Posterior vena cava (tissue), 2 donors: ENCODE results near the gene BAHCC1. TPM values are rescaled to one million over a fixed set of nuclear protein-coding genes. Genes with fewer than 3 reads are reported as not detected.
"Not testable (repeated sequence)": the region's sequence is repeated elsewhere in the genome, so short reads cannot be mapped to it uniquely, and the experiment has no call there.

Experiments used
- DNase-seq: peaks from one replicate; pipeline ENCODE4 v3.0.0-alpha.2; 2020; ENCODE audit warnings: low spot score
- intact Hi-C, 2 donors: fragments of 100-400 bp; cut with DNase I; formaldehyde crosslinking; loops; one replicate each; pipeline versions ENCODE4 v1.14.1 to v1.14.2; 2022 to 2023
- long read RNA-seq, 2 donors: library from polyadenylated mRNA; unstranded; transcript quantifications; one replicate each; pipeline ENCODE4 v2.0.0, GENCODE V29; 2020 to 2021
- total RNA-seq, 2 donors: library from RNA; stranded (reverse); fragmentation: NEBNext Ultra II Directional; extraction: Animal tissue kit (Norgen Biotek cat#: 25700); gene quantifications; one replicate each; pipeline ENCODE4 v1.2.1, GENCODE V29; 2021
- donor health status: DM: yes; HTN: yes; CAD: no.
- donor health status: DM: yes; HTN: yes; CAD: no.

BAHCC1 gene
- 10 to 100 TPM; 17.3 to 19.1 TPM for total RNA-seq
- long read RNA-seq, donor 1, partial matches to known transcripts = 4 of 5 reads
- long read RNA-seq, donor 1, other reads (novel, unspliced or antisense) = 1 of 5 reads
- long read RNA-seq, donor 2, partial matches to known transcripts = 3 of 7 reads
- long read RNA-seq, donor 2, other reads (novel, unspliced or antisense) = 3 of 7 reads

DNA sequence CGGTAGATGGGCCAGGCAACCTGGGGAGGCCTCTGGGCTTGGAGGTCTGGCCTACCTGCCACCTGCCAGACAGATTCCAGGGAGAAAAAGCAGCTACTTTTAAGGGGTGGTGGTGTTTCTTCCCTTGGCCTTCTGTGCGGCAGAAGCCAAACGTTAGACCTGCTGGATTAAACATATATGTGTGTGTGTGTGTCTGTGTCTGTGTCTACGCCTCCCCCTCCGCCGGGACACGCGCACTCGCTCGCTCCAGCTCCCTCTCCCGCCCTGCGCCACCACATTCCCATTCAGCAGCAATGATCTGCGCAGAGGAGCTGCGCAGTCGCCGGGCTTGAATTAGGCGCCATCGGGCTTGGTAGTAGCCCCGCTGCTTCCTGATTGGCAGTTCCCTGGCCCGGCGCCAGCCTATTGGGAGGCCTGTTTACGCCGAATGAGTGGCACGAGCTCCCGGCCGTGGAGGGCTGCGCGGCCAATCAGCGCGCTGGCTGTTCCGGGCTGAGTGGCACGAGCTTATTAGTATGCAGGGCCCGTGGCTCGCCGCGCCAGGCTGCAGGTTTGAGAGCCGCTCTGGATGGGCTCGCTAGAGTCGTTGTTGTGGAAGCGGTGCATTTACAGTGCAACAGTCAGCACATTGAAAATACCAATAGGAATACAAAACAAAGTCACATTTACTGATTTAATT lies at the start of gene BAHCC1:
Gene BAHCC1, plus strand, starts transcription at position 537 of the 679 bp plus-strand sequence. CDS start 4,283 bp downstream, outside the sequence.
- DNase-seq = peak; percentile 100
- intact Hi-C loops = loop anchor here (5.0 to 10.0 kb wide), 3 partner anchors 87 to 140 kb away; partner anchors contain the start of gene SLC38A10 (in 1 of the 2)

GRCh38 chr17:81346090-81346907 lies 49.0 kb upstream of the BAHCC1 start:
- intact Hi-C loops = no loop called here

GRCh38 chr17:81346908-81347349 lies 48.3 kb upstream of the BAHCC1 start:
- intact Hi-C loops = no loop called here
- no peak for DNase-seq

More at GRCh38 chr17:81346090-81346907, 49.0 kb upstream of the BAHCC1 start:
- peak; percentile 99 for DNase-seq

DNA sequence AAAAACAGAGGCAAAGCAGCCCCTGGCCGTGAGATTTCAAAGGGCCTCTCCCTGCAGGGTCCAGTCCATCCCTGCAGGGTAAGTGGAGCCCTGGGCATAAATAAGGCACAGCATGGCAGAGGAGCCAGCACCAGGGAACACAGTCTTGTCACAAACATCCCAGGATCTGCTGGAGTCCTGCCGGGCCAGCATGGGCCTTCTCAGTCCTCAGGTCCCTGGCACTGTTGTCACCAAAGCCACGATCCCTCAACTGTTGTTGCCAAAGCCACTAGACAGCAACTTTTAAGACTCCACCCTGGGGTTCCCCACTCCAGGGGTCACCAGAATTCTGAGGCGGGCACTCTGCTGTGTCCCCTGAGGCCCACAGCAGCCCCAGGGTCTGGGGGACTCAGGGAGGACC lies 47.8 kb upstream of the BAHCC1 start:
- intact Hi-C loops = no loop called here
- DNase-seq = no peak

DNA sequence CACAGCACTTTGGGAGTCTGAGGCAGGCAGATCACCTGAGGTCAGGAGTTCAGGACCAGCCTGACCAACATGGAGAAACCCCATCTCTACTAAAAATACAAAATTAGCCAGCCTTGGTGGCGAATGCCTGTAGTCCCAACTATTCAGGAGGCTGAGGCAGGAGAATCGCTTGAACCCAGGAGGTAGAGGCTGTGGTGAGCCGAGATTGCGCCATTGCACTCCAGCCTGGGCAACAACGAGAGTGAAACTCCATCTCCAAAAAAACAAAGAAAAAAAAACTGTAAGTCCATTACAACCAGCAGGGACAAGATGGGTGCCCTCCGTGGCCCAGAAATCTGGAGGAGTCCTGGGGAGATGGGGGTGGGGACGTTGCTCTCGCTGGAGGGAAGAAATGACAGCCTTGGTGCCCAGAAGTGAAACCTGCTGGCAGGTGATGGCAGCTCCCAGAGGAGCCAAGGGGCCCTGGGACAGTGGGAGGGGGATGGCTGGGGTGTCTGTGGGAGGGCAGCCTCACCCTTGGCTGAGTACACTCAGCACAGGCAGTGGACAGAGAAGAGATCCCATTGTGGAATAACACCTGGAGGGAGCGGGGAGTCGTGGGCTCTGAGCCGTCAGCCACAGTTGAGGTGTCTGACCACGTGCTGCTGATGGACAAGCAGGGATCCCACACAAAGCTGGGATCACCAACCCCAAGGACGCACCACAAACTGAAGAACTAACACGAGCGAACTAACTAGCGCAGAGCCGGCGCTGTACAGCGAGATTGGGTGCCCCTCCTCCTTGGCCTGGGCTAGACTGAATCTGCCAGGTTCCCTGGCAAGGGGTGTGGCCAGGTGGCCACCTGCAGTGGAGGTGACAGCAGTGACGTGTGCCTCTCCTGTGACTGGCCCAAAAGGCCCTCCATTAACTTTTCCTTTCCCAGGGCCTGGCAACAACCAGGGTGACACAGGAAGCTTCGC lies 46.9 kb upstream of the BAHCC1 start:
- intact Hi-C loops = no loop called here

DNA sequence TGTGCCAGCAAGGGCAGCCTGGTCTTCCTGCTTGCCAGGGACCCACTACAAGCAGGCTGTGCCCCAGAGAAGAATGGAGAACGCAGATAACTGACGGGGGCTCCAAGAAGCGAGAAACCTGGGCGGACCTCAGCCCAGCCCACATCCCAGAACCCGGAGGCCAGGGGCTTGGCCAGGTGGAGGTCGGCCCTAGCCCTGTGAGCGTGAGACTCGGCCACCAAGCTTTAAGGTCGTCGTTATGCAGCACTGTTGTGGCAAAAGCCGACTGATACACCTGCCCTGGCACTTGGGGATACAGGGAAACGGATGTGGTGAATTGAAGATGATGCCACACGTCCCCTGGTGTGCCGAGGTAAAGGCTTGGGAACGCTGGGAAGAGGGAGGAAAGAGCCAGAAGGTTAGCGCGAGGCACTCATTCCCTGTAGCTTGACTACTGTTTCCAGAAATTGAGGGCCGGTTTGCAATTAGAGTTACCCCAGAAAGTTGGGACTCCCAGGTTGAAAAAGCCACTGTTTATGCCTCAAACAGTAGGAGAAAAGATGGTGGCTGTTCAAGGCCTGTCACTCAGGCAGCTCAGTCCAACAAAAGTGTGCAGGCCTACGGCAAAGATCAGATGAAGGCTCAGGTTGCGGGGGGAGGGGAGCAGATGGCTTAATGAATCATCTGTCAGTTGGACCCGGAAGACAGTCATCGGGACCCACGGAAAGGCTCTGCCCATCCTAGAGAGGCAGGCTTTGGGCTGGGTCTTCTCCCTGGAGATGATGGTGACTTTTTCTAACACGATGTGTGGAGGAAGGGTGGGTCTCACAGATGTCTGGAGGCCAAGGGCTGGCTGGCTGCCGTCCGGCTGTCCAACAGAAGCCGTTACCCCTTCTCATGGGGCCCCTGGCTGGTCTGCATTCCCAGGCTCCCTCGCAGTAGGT lies 45.6 kb upstream of the BAHCC1 start:
- no peak for DNase-seq

More for the DNA sequence above, 46.9 kb upstream of the BAHCC1 start:
- DNase-seq = no peak

DNA sequence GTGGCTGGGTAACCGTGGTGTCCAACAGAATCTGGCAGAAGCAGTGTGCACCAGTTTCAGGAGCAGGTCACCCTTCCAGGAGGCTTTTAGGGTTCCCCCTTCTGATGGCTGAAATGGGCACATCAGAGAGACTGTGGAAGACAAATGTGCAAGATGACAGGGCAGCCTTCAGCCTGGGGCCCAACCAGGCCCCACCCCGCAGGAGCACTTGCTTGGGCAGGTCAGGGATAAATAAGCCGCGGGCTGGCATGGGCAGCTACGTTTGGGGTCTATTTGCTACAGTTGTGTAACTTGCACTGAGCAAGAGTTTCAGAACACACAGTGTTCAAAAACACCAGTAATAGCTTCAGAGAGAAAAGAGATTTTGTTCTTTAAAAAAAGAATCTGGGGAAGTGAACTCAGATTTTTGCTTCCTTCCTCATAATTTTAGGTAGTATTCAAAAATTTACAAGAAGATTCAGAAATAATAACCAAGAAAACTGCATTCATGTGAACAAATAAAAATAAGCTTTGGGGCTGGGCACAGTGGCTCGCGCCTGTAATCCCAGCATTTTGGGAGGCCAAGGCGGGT lies 44.9 kb upstream of the BAHCC1 start:
- no peak for DNase-seq
- intact Hi-C loops = no loop called here

More for the DNA sequence above, 45.6 kb upstream of the BAHCC1 start:
- intact Hi-C loops = no loop called here

- DNase-seq, intact Hi-C loops: not testable (repeated sequence)
Observed at GRCh38 chr17:81351329-81352052, 43.8 kb upstream of the BAHCC1 start.

DNA sequence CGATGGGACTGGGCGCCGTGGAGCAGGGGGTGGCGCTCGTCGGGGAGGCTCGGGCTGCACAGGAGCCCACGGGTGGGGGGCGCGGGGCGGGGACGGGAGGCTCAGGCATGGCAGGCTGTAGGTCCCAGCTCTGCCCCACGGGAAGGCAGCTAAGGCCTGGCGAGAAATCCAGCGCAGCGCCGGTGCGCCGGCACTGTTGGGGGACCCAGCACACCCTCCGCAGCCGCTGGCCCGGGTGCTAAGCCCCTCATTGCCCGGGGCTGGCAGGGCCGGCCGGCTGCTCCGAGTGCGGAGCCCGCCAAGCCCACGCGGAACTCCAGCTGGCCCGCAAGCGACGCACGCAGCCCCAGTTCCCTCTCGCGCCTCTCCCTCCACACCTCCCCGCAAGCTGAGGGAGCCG lies 43.2 kb upstream of the BAHCC1 start:
- intact Hi-C loops, DNase-seq: not testable (repeated sequence)

DNA sequence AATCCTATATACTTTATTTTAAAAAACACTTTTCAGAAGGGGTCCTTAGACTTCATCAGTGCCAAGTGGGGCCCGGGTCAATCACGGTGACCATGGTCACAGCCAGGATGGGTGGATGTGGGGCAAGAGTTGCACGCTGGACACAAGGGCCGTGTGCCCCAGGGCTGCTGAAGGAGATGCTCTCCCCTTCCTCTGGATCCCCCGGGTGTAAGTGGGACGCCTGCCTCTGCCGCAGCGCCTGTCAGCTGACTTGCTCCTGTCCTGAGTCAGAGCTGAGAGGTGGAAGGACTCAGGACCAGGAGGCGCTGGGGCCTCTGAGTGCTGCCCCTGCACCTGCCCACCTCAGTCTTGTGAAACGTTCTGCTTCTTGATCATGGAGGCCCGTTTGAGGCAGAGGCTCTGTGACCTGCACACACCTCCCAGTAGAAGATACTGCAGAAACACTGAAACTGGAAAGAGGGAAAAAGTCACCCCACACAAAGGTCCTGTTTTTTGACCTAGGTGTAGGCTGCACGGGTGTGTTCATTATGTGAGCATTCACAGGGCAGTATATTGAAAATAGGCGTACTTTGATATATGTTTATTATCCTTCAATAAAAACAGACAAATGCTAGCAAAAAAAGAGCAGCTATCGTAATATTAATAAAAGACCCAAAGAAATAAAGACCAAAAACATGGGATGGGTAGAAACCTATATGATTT lies 40.9 kb upstream of the BAHCC1 start:
- intact Hi-C loops = no loop called here
- DNase-seq = no peak

DNA sequence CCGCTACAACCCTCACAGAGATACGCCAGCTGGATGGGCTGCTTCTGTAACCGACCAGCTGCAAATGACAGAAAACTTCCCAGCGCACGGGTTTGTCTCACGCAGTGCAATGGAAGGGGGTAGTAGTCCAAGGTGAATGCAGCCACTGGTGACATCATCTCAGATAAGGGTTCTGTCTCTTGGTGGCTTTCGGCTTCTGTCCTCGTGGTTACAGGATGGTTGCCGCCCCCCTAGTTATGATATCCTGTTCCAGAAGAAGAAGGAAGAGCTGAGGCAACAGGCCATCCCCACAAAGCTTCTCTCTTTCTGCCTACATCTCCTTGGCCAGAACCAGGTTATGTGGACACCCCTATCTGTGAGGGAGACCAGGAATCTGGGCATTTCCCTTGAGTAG lies 40.3 kb upstream of the BAHCC1 start:
- DNase-seq = no peak
- intact Hi-C loops = no loop called here

DNA sequence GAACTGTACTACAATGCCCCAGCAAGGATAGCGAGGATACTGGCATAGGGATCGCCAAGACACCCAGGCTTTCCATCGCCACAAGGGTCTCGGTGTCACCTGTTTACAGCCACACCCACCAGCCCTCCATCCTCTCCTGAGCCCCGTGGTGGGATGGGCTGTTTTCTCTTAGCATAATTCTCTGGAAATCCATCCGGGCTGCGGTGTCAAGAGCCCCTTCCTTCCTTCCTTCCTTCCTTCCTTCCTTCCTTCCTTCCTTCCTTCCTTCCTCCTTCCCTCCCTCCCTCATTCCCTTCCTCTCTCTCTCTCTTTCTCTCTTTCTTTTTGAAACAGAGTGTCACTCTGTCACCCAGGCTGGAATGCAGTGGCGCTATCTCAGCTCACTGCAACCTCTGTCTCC lies 36.0 kb upstream of the BAHCC1 start:
- intact Hi-C loops = no loop called here
- no peak for DNase-seq

DNA sequence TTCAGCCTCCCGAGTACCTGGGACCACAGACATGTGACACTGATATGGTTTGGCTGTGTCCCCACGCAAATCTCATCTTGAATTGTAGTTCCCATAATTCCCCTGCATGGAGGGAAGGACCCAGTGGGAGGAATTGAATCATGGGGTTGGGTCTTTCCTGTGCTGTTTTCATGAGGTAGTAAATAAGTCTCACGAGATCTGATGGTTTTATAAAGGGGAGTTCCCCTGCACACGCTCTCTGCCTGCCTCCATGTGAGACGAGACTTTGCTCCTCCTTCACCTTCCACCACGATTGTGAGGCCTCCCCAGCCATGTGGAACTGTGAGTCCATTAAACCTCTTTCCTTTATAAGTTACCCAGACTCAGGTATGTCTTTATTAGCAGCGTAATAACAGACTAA lies 33.3 kb upstream of the BAHCC1 start:
- DNase-seq, intact Hi-C loops: not testable (repeated sequence)

GRCh38 chr17:81364278-81365147 lies 30.7 kb upstream of the BAHCC1 start:
- DNase-seq = no peak
- intact Hi-C loops = no loop called here

DNA sequence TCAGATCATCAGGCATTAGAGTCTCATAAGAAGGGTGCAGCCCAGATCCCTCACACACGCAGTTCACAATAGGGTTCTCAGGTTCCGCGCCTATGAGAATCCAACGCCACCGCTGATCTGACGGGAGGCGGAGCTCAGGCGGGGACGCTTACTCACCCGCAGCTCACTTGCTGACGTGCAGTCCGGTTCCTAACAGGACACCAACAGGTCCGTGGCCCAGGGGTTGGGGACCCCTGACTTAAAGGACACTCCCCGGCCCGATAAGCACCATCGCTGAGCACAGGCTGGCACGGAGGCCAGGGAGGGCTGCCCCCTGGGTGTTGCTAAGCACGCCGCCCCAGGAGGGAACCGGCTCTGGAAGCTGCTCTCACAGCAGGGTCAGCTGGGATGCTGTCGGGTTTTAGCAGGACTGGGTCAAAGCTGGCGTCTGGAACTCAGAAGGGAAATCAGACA lies 30.1 kb upstream of the BAHCC1 start:
- DNase-seq = peak; percentile 90
- intact Hi-C loops = no loop called here
